GDM1 (cell line): Measurements from ENCODE around the gene SMPX.
"Not testable (repeated sequence)": the region's sequence is repeated elsewhere in the genome, so short reads cannot be mapped to it uniquely, and the experiment has no call there.

Experiments used
- DNase-seq: peaks from one replicate; lab custom pipeline; 2025; lab: John Stamatoyannopoulos, UW

Gene SMPX

DNA sequence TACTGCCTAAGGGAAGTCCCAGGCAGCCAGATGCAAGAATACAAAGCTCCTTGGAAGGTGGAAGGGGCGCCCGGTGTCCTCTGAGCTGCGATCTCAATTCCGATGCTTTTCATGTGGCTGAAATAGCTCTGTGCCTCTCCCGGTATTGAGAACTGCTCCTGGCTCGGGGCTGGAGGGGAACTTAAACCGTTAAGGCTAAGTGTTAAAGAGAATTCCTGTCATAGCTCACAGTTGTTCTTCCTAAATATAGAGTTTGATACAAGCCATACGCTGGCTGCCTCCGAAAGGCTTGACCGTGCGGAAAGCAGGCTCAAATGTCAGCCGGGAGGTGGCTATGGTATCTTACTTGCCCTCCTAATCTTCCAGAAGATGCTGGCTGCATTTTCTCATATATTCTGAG, at the start of gene SMPX:
SMPX (minus strand) TSS at position 157 of the 400 bp plus-strand sequence. CDS start 3,826 bp downstream, outside the sequence.
- no peak for DNase-seq

DNA sequence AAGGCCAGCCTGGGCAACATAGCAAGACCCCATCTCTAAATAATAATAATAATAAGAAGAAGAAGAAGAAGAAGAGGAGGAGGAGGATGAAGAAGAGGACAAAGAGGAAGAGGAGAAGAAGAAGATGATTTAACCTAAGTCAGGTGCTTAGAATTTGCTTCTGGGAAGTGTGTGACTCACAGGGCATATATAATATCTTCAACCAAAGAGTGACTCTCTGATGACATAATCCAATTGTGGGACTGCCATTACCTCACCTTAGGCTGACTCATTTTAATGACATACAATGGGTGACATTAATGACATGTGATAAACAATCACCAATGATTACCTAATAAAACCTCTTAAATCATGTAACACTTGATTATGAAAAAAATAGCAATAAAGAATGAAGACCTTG, 48.8 kb upstream of the SMPX start:
- no peak for DNase-seq

GRCh38 chrX:21802839-21803238, 44.9 kb upstream of the SMPX start:
- no peak for DNase-seq

DNA sequence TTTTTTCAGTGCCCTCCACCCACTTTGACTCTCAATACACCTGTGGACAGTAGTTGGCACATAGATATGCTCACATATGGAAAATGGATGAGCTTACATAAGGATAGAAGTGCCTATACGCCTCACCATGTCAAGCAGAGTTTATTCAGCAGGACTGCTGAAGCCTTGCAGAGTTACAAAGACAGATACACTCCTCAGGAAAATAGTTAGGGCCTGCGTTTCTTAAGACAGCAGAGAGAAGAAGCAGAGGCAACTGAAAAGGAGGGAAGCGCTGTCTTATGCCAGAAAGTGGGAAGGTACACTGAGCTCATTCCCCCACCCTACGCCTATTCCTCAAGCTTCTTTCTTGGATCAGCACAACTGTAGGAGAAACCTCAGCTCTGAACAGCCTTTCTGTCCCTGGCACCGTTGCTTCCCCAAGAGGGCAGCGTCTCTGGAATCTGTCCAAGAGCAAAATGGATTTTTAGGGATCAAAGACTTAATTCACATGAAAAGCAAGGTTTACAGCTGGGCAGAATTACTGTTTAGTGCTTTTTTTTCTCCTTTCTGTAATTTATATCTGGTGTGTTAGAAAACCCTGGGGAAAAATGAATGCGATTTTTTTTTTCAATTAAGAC, 44.2 kb upstream of the SMPX start:
- no peak for DNase-seq

DNA sequence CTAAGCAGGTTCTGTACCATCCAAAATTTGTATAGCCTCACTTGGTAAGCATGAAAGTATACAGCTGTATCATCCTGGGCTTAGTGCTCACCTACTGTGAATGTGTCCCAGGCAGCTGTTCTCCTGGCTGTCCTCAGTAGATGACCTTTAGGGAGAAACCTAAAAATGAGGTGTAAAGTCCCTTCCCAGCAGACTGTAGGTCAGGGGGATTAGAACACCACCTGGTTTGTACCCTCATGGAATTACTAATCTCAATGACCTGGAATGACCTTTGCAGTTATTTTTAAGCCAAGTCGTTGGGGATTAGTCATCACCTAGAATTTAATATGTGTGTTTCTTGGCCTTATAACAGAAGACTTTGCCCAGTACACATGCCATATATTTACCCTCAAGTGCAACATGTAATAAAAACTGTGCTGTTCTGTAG, 42.4 kb upstream of the SMPX start:
- no peak for DNase-seq

GRCh38 chrX:21799767-21800166, 41.9 kb upstream of the SMPX start:
- no peak for DNase-seq

- no peak for DNase-seq
Observed at GRCh38 chrX:21798677-21799219, 40.8 kb upstream of the SMPX start.

DNA sequence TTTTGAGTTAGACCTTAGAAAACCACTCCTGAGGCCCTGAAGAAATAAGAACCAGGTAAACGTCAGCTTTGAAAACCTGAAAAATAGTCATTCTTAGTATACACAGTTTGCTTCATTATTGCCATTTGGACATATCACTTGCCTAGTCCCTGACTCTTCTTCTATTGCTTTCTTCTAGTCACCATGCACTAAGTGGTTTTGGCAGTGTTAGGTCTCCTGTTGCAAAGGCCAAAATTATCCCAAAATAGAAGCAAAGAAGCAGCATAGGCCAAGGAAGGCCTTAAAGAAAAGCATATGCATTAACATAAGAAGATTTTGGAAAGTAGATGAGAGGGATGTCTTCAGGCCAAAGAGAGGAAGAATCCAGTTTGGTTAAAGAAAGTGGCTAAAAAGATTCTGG, 24.1 kb upstream of the SMPX start:
- no peak for DNase-seq

DNA sequence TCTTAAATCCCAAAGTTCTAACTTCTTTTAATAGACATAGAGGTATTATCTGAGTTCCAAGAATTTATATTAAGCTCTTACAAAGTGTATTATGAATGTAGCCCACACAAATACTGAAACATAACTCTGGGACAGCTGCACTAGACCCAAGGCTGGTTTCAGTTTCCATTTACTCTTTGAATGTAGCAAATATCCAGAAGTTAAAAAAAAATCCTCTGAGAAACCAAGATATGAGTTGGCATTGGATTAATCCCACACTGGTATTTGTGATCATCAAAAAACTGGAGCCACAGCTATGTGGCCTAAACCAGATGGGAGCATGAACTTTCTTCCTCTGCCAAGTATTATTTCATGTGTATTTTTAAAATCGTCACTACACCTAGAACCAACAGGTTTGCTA, 23.6 kb upstream of the SMPX start:
- no peak for DNase-seq

GRCh38 chrX:21779095-21779494, 21.2 kb upstream of the SMPX start:
- DNase-seq, result no peak

DNA sequence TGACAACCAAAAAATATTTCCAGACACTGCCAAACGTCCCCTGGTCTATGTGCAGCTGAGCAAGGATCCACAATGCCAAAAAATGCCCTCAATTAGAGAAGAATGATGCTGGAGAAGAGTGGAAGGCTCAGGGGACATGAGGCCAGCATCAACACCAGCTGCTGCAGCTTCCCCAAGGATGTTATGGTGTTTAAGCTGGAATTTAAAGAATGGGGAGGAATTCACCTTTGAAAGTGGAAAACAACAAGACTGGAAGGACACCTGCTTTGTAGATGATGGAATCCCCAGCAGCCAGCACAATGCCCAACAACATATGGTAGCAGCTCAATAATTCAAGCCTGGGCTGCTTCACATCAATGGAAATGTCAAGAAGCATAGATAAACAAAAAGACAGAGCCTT, 20.3 kb upstream of the SMPX start:
- DNase-seq, result no peak

DNA sequence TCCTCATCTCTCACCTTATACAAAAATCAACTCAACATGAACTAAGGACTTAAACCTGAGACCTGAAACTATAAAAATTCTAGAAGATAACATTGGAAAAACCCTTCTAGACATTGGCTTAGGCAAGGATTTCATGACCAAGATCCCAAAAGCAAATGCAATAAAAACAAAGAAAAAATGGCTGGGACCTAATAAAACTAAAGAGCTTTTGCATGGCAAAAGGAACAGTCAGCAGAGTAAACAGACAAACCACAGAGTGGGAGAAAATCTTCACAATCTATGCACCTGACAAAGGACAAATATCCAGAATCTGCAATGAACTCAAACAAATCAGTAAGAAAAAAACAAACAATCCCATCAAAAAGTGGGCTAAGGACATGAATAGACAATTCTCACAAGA, 17.2 kb upstream of the SMPX start:
- DNase-seq, result not testable (repeated sequence)

GRCh38 chrX:21773036-21773435, 15.1 kb upstream of the SMPX start:
- DNase-seq, result not testable (repeated sequence)

DNA sequence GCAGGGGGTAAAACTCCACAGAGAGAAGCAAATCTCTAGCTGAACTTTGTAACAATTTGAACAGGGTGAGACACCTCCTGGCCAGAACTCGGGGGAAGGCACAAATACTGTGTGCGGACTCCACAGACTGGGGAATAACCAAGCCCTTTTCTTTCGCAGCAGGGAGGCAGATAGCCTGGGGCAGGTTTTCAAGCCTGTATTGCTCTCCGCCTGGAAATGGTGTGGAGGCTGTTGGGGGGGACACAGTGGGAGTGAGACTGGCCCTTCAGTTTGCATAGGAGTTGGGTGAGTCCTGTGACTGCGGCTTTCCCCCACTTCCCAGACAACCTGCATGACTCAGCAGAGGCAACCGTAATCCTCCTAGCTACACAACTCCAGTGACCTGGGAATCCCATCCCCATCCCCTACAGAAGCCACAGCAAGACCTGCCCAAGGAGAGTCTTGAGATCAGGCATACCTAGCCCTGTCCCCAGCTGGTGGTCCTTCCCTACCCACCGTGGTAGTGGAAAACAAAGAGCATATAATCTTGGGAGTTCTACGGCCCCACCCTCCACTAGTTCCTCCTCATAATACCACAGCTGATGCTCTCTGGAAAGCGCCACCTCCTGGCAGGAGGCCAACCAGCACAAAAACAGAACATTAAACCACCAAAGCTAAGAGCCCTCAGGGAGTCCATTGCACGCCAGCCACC, 12.9 kb upstream of the SMPX start:
- DNase-seq, result no peak

- no peak for DNase-seq
Observed at GRCh38 chrX:21766101-21766500, 8.2 kb upstream of the SMPX start.

DNA sequence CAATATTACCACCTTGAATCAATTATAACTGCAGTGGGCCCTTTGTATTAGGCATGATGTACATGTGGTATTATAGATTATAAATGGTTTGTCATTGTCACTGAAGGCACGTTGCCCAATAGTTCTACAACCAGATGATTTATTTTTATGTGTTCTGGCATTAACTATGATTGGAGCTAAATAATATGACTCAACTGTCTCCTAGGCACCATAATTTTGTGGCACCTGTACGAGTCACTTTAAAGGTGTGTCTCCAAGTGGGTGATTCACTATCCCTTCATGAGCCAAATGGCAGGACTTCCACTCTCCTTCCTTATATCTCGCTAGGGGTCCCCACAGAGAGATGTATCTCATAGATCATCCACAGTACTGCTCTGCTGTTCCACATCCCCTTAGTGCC, 6.1 kb upstream of the SMPX start:
- DNase-seq, result no peak

DNA sequence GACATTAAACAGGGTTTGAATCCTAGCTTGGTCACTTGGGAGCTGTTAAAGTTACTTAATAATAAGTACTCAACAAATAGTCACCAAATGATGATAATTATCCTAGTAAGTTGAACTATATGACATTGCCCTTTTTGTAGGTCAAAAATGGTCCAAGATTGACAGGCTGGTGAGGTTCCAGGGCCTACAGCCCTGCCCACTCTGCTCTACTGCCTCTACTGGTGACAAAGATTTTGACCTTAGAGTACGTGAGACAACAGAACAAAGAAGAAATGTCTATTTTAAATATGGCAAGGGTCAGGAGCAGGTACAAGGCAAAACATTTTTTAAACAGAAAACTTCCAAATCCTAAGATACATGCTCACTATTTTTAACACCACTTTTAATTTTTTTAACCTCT, 572 bp upstream of the SMPX start:
- no peak for DNase-seq

GRCh38 chrX:21756785-21757529, 959 bp downstream of the SMPX start:
- no peak for DNase-seq

- no peak for DNase-seq
Observed at GRCh38 chrX:21749924-21750323, 8.0 kb downstream of the SMPX start.

- no peak for DNase-seq
Observed at GRCh38 chrX:21748235-21748634, 9.7 kb downstream of the SMPX start.

- DNase-seq, result no peak
Observed at GRCh38 chrX:21747558-21747957, 10.4 kb downstream of the SMPX start.

DNA sequence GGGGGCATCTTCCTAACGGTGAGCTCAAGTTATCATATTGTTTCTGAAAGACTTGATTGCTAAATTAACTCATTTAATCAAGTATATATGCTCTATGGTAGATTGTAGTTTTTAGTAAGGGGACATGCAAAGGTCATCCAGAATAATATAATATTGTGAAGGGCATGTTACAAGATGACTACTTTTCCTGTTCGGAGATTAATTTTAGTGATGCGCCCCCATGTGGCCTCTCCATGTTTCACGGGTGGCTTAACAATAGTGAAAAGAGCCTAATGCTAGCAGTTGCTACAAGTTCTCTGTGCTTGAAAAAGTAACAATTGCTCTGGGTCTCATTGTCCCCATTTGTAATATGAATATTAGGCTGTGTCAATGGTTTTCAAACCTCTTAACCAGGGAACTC, 12.2 kb downstream of the SMPX start:
- no peak for DNase-seq

- DNase-seq, result no peak
Observed at GRCh38 chrX:21744721-21745120, 13.2 kb downstream of the SMPX start.
